Measurements from ENCODE around the gene TUBB3.
"Not testable (repeated sequence)": the region's sequence is repeated elsewhere in the genome, so short reads cannot be mapped to it uniquely, and the experiment has no call there.

TUBB3 gene

GRCh38 chr16:89934611-89935553 is 11.7 kb downstream of the TUBB3 start:
- no peak for DNase-seq (ENCODE audit: low read depth, low spot score)
- no peak overlapping the region for H3K4me3 ChIP-seq (ENCODE audit: low read length)

- not testable (repeated sequence) for DNase-seq (ENCODE audit: low read depth, low spot score); H3K4me3 ChIP-seq (ENCODE audit: low read length)
Measured at GRCh38 chr16:89935620-89936019, 12.5 kb downstream of the TUBB3 start.

DNA sequence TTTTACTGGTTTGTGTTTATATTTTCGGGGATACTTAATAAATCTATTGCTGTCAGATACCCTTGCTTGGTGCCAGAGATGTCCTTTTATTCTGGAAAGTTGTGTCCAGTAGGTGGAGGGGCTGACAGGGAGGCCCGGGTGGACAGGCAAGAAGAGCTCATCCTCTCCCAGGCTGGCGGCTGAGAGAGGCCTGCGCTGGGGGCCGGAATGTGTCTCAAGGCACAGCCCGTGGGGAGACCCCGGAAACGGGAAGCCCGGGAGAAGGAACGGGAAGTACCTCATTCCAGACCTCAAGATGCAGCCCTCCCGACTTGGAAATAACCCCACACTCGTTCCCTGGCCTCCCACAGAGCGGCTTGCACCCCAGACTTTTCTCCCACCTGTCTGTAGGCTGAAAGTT is 12.9 kb downstream of the TUBB3 start:
- no peak overlapping the region for H3K4me3 ChIP-seq (ENCODE audit: low read length)
- DNase-seq (ENCODE audit: low read depth, low spot score): no peak

DNA sequence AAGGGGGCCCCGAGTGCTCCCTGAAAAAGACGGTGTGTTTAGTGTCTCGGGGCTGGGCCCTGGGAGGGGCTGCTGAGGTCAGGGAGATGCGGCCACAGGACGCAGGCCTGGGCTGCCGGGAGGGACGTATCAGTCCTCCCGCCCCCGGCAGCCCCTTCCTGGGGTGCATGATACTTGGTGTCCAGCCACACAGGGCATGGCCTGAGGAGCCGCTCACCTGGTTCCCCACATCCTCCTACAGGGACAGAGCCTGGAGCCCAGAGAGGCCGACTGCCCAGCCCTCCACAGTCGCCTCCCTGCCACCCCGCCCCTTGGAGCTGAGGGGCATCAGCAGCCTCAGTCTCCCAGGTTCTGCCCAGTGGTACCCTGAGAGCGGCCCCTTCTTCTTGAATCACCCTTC is 13.4 kb downstream of the TUBB3 start:
- H3K4me3 ChIP-seq (ENCODE audit: low read length): no peak overlapping the region
- DNase-seq (ENCODE audit: low read depth, low spot score): no peak

DNA sequence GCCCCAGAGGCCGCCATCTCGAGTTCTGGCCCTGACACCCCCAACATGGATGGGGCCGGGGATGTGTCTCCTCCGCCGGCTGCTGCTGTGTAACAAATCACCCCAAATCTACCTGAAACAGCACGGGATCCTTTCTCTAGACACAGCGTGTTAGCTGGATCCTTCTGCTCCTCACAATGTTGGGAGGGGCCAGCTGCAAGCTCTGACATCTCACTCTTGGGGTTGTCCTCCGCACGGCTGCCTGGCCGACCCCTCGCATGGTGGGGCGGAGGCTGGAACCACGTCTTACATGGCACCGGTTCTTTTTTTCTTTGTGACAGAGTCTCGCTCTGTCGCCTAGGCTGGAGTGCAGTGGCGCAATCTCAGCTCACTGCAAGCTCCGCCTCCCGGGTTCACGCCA is 13.8 kb downstream of the TUBB3 start:
- DNase-seq (ENCODE audit: low read depth, low spot score): no peak
- H3K4me3 ChIP-seq (ENCODE audit: low read length): no peak overlapping the region

- H3K4me3 ChIP-seq (ENCODE audit: low read length): no peak overlapping the region
- no peak for DNase-seq (ENCODE audit: low read depth, low spot score)
Measured at GRCh38 chr16:89938175-89938885, 15.2 kb downstream of the TUBB3 start.

DNA sequence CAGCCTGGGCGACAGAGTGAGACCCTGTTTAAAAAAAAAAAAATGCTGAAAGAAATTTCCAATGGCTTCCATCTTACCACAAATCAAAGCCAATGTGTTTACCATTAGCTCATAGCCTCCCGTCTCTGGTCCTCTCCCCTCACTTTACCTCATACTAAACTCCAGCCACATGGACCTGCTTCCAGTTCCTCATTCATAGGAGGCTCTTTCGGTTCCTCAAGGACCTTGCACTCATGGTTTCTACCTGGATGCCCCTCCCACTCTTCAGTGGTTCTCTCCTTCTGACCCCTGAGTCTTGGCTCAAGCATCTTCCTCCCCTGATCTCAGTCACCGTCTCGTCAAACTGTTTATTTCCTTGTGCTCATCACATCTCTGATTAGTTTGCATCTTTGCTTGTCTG is 21.6 kb downstream of the TUBB3 start:
- H3K4me3 ChIP-seq (ENCODE audit: low read length): no peak overlapping the region
- DNase-seq (ENCODE audit: low read depth, low spot score): no peak

- no peak overlapping the region for H3K4me3 ChIP-seq (ENCODE audit: low read length)
- DNase-seq (ENCODE audit: low read depth, low spot score): no peak
Measured at GRCh38 chr16:89945654-89946053, 22.5 kb downstream of the TUBB3 start.

DNA sequence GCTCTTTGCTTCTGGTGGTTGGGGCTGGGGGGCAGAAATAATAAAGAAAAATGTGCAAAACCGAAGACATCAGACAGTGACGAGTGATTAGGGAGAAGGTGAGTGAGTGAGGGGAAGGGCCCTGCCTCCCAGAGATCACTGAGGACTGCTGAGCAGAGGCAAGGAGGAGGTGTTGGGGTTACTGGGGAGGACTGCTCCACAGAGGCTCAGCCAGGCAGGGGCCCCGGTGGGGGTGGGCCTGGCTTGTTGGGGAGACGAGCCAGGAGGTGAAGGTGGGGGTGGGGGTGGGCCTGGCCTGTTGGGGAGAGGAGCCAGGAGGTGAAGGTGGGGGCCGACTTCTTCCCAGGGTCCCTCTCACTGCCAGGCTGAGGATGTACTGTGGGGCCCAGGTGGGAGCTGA is 23.4 kb downstream of the TUBB3 start:
- DNase-seq (ENCODE audit: low read depth, low spot score): no peak
- no peak overlapping the region for H3K4me3 ChIP-seq (ENCODE audit: low read length)

DNA sequence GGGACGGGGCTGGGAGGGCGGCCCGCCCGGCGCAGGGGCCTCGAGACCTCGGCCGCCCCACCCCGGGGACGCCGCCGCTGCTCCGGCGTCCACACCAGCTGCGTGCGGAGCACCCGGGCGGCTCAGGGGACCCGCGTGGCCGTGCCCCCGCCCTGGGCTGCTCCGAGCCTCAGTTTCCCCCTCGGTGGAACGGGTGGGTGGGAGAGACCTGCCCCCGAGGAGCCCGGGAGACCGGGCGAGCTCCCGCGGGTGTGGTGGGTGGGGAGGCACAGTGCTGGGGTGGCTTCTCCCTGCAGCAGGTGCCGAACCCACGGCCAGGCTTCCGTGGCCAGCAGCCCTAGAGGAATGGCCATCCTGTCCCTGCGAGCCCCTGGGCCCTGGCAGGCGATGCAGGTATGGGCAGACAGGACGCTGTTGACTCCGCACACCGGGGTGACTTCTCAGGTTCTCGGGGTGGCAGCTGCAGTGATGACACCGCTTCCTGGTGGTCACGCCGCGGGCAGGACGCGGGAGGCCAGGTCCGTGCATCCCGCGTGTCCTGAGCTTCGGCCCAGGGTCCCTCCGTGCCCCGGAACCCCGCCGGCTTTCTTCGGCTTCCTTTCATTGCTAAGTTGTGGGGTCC is 26.1 kb downstream of the TUBB3 start:
- DNase-seq (ENCODE audit: low read depth, low spot score): no peak

GRCh38 chr16:89949756-89950155 is 26.6 kb downstream of the TUBB3 start:
- H3K4me3 ChIP-seq (ENCODE audit: low read length): peak overlapping the region; percentile 59

More for the DNA sequence above, 26.1 kb downstream of the TUBB3 start:
- peak overlapping the region; percentile 59 for H3K4me3 ChIP-seq (ENCODE audit: low read length)

DNA sequence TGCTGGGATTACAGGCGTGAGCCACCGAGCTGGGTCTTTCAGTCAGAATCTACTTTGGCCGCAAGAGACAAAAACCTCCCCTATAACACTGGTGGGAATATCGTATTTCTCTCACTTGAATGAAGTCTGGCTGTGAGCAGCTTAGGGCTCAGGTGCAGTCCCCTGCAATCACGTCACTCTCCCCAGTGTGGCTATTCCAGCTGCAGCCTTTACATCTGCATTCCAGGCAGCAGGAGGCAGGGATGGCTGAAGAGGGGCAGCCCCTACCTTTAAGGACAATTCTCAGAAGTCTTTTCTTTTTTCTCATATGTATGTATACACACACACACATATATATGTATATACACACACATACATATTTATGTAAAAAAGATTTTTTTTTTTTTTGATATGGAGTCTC is 28.4 kb downstream of the TUBB3 start:
- H3K4me3 ChIP-seq (ENCODE audit: low read length): no peak overlapping the region
- DNase-seq (ENCODE audit: low read depth, low spot score): no peak

More at GRCh38 chr16:89949756-89950155, 26.6 kb downstream of the TUBB3 start:
- DNase-seq (ENCODE audit: low read depth, low spot score): no peak

DNA sequence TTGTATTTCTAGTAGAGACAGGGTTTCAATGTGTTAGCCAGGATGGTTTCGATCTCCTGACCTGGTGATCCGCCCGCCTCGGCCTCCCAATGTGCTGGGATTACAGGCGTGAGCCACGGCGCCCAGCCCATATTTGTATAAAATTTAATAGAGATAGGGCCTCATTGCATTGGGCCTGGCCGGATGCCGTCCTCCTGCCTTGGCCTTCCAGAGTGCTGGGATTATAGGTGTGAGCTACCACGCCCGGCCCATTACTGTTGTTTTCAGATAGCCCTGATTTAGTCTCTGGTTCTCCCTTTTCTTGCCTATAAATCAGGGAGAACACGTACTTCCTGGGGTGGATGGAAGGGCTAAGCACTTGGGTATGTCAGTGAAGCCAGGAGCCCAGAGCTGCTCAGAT is 28.9 kb downstream of the TUBB3 start:
- no peak for DNase-seq (ENCODE audit: low read depth, low spot score)
- H3K4me3 ChIP-seq (ENCODE audit: low read length): no peak overlapping the region

GRCh38 chr16:89952551-89952950 is 29.4 kb downstream of the TUBB3 start:
- no peak for DNase-seq (ENCODE audit: low read depth, low spot score)
- no peak overlapping the region for H3K4me3 ChIP-seq (ENCODE audit: low read length)

DNA sequence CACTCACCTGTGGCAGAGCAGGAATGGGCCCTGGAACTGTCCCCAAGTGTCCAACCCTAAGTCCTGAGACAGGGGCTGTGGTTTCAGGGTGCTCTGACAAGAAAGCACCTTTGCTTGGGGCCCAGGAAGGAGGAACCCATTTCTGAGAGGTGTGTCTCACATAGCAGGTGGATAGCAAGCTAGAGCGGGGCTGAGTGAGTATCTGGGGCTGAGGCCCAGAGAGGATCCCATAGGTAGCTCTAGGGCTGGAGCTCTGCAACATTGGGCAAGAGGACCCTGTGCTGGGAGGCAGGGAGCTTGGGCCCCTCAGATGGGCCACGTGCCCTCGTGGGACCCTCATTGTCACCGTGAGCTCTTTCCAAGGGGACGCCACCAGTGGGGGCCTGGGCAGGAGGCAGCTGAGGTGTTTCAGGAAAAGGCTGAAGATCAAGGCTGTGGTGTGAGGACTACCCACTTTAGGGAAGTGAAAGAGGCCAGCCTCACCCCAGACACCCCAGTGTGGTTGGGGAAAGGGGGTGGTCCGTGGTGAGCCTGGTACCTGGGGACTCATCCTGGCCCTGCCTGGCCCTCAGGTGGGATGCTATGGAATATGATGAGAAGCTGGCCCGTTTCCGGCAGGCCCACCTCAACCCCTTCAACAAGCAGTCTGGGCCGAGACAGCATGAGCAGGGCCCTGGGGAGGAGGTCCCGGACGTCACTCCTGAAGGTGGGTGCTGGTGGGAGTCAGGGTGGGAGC is 30.7 kb downstream of the TUBB3 start:
- no peak for DNase-seq (ENCODE audit: low read depth, low spot score)
- no peak overlapping the region for H3K4me3 ChIP-seq (ENCODE audit: low read length)

DNA sequence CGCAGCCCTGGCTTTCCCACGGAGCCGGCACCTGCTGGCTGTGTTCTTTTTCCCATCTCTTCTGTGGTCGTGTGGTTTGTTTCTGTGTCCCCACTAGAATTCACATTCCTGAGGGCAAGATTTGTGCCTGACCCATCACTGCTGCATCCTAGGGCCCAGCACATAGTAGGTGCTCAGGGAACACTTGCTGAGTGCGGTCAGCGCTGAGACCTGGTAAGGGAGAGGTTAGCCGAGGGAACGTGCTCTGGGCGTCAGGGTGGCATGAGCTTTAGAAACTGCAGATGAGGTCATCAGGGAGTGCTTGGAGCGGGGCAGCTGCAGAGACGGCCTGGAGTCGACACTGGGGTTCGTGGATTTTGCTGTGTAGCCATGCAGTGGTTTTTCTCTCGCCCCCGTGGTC is 31.3 kb downstream of the TUBB3 start:
- no peak overlapping the region for H3K4me3 ChIP-seq (ENCODE audit: low read length)
- no peak for DNase-seq (ENCODE audit: low read depth, low spot score)

- no peak overlapping the region for H3K4me3 ChIP-seq (ENCODE audit: low read length)
- DNase-seq (ENCODE audit: low read depth, low spot score): no peak
Measured at GRCh38 chr16:89955001-89955685, 32.0 kb downstream of the TUBB3 start.

- DNase-seq (ENCODE audit: low read depth, low spot score): no peak
- no peak overlapping the region for H3K4me3 ChIP-seq (ENCODE audit: low read length)
Measured at GRCh38 chr16:89956505-89957215, 33.5 kb downstream of the TUBB3 start.
